ENCODE data around the gene LANCL3.

LANCL3 gene

GRCh38 chrX:37679888-37680287 is 108.4 kb downstream of the LANCL3 start:
- DNase-seq (ENCODE audit: low read depth) = no peak

- no peak for DNase-seq (ENCODE audit: low read depth)
Observed at GRCh38 chrX:37684426-37684825, 113.0 kb downstream of the LANCL3 start.

GRCh38 chrX:37684973-37685372 is 113.5 kb downstream of the LANCL3 start:
- DNase-seq (ENCODE audit: low read depth) = no peak

- DNase-seq (ENCODE audit: low read depth) = peak; percentile 3
Observed at GRCh38 chrX:37685381-37686359, 114.2 kb downstream of the LANCL3 start, which contains the start of gene XK. TSS of gene XK (plus strand) at chrX:37685791. CDS start at chrX:37685962, 171 bp downstream.

- no peak for DNase-seq (ENCODE audit: low read depth)
Observed at GRCh38 chrX:37686369-37686995, 115.0 kb downstream of the LANCL3 start.

GRCh38 chrX:37686996-37687395 is 115.5 kb downstream of the LANCL3 start:
- DNase-seq (ENCODE audit: low read depth) = no peak

GRCh38 chrX:37690119-37690518 is 118.7 kb downstream of the LANCL3 start:
- DNase-seq (ENCODE audit: low read depth) = no peak

GRCh38 chrX:37692918-37693317 is 121.5 kb downstream of the LANCL3 start:
- DNase-seq (ENCODE audit: low read depth) = no peak

GRCh38 chrX:37697169-37697760 is 125.8 kb downstream of the LANCL3 start:
- no peak for DNase-seq (ENCODE audit: low read depth)

GRCh38 chrX:37701588-37701987 is 130.1 kb downstream of the LANCL3 start:
- no peak for DNase-seq (ENCODE audit: low read depth)

GRCh38 chrX:37711991-37712390 is 140.5 kb downstream of the LANCL3 start:
- DNase-seq (ENCODE audit: low read depth) = no peak

- DNase-seq (ENCODE audit: low read depth) = no peak
Observed at GRCh38 chrX:37712458-37712857, 141.0 kb downstream of the LANCL3 start.

GRCh38 chrX:37714479-37714878 is 143.0 kb downstream of the LANCL3 start:
- DNase-seq (ENCODE audit: low read depth) = no peak

- no peak for DNase-seq (ENCODE audit: low read depth)
Observed at GRCh38 chrX:37716602-37717001, 145.1 kb downstream of the LANCL3 start.

- DNase-seq (ENCODE audit: low read depth) = no peak
Observed at GRCh38 chrX:37717708-37718107, 146.2 kb downstream of the LANCL3 start.

GRCh38 chrX:37722595-37722994 is 151.1 kb downstream of the LANCL3 start:
- no peak for DNase-seq (ENCODE audit: low read depth)

- DNase-seq (ENCODE audit: low read depth) = no peak
Observed at GRCh38 chrX:37726346-37726745, 154.9 kb downstream of the LANCL3 start.
